Fibroblast of lung (primary cell): ENCODE results near the gene SCP2.

Experiments used
- CTCF ChIP-seq, 2 donors: IDR thresholded peaks in 1 of 2; conservative IDR thresholded peaks in 1 of 2; 1 replicate in 1 of 2; 2 replicates in 1 of 2; pipeline ENCODE4 v1.5.1; 2011 to 2012; ENCODE audit warnings: low read length in 2 of 2, control low read depth in 1 of 2, inconsistent platforms in 1 of 2, low read depth in 1 of 2, mild to moderate bottlenecking in 1 of 2
- EZH2 ChIP-seq: IDR thresholded peaks from 2 replicates; pipeline ENCODE4 v1.5.1; 2012; ENCODE audit warnings: low read length, control low read depth, mild to moderate bottlenecking; ENCODE audit errors: missing control alignments

GRCh38 chr1:53076721-53077598, 149.9 kb downstream of the SCP2 start:
- no peak for TF ChIP-seq CTCF (conservative IDR thresholded peaks at IDR 0.05 in 1 of 2, IDR thresholded peaks at IDR 0.05 in 1 of 2; ENCODE audit: low read depth in 1 of 2, low read length in 2 of 2)
- no peak for TF ChIP-seq EZH2
